Measurements from ENCODE around the gene SUMO2.
"Not testable (repeated sequence)": the region's sequence is repeated elsewhere in the genome, so short reads cannot be mapped to it uniquely, and the experiment has no call there.

The SUMO2 gene

GRCh38 chr17:75144816-75145512 lies 37.8 kb downstream of the SUMO2 start:
- no peak for DNase-seq (ENCODE audit: low spot score)

- no peak for DNase-seq (ENCODE audit: low spot score)
Observed at GRCh38 chr17:75142236-75142971, 40.4 kb downstream of the SUMO2 start.

DNA sequence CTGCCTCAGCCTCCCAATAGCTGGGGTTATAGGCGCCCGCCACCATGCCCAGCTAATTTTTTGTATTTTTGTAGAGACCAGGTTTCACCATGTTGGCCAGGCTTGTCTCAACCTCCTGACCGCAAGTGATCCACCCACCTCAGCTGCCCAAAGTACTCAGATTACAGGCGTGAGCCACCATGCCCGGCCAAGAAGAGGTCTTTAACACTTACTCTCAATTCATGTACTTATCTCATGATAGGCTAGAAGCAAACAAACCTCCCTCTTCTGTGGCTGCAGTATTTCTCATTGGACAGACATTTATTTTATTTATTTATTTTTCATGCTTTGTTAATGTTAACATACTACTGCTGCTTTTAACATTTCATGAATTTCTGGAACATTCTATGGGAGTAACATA lies 44.2 kb downstream of the SUMO2 start:
- no peak for DNase-seq (ENCODE audit: low spot score)

DNA sequence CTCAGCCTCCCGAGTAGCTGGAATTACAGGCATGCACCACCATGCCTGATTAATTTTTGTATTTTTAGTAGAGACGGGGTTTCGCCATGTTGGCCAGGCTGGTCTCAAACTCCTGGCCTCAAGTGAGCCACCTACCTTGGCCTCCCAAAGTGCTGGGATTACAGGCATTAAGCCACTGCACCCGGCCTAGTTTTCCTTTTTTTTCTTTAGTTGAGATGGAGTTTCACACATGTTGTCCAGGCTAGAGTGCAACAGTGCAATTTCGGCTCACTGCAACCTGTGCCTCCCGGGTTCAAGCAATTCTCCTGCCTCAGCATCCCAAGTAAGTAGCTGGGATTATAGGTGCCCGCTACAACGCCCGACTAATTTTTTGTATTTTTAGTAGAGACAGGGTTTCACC lies 45.0 kb downstream of the SUMO2 start:
- not testable (repeated sequence) for DNase-seq (ENCODE audit: low spot score)

DNA sequence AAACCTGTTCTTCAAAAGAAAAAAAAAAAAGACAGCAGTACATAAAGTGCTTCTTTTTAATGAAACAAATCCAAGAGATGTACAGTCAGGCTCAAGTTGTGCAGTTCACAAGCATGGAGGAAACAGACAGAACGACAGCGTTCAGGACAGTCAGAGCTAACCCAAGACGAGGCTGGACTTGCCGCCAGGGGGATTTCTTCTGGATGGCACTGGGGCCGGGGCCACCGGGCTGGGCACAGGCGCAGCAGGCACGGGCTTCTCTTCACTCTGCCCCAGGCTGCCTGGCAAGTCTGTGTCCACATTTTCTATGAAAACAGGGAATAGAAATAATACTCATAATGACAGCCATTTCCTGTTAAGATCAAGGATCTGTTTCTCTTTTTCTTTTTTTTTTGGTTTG lies 46.8 kb downstream of the SUMO2 start:
- DNase-seq (ENCODE audit: low spot score): no peak

DNA sequence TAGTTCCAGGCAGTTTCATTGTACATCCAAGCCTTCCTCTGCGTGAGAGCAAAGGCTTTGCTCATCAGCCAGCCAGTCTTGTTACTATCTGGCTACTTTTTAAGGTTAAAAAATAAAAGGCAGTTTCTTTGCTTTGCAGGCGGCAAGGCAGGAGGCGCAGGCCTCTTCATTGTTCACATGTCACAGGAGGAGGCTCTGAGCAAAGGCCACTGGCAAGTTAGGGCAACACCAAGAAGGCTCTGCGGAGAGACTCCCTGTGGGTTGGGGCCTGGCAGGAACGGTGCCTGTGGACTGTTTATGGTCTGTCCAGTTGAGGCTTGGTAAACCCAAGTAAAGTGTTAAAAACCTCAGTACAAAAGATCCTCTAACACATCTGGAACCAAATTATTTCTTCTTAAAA lies 47.3 kb downstream of the SUMO2 start:
- DNase-seq (ENCODE audit: low spot score): no peak

GRCh38 chr17:75133607-75134347 lies 49.0 kb downstream of the SUMO2 start:
- DNase-seq (ENCODE audit: low spot score): not testable (repeated sequence)

DNA sequence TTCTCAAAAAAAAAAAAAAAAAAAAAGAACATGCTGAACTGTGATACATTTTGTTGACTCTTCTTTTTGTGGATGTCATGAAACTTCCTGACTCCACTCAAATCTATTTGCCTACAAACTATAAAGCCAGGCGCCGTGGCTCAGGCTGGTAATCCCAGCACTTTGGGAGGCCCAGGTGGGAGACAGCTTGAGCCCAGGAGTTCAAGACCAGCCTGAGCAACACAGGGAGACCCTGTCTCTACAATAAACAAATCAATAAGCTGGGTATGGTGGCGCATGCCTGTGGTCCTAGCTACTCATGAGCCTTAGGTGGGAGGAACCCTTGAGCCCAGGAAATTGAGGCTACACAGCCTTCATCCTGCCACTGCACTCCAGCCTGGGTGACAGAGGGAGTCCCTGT lies 49.8 kb downstream of the SUMO2 start:
- no peak for DNase-seq (ENCODE audit: low spot score)

- not testable (repeated sequence) for DNase-seq (ENCODE audit: low spot score)
Observed at GRCh38 chr17:75132018-75133000, 50.5 kb downstream of the SUMO2 start.

- DNase-seq (ENCODE audit: low spot score): peak; percentile 81
Observed at GRCh38 chr17:75131278-75132017, 51.3 kb downstream of the SUMO2 start, which contains the start of gene NT5C. Gene NT5C (minus strand): TSS chr17:75131742. CDS start chr17:75131707, 35 bp downstream.

DNA sequence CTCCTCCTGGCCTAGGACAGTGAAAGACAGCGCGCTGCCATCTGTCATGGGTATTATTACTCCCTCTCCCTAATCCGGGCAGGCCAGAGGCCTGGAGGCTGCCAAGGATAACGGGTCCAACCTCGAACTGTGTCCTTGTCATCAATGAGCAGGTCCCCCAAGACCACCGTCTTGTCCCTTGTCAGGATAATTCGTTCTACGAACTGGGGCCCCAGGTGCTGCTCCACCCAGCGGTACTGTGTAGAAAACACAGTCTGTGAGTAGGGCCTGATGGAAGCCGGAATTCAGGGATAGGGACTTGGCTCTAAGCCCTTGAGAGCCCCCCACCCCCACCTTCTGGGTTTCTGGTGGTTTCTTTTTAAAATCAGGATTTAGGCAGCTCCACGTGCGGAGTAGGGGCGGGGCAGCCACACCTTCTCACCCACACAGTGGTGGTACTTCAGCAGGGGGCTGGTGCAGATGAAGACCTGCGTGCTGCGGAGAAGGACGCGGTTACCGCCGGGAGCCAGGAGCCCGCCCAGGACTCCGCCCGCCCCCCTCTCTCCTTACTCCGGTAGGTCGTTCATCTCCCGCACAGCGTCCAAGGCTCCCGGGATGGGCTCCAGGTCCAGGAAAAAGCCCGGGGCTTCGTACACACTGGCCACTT lies 52.0 kb downstream of the SUMO2 start:
- DNase-seq (ENCODE audit: low spot score): peak; percentile 58

GRCh38 chr17:75130059-75130631 lies 52.6 kb downstream of the SUMO2 start:
- no peak for DNase-seq (ENCODE audit: low spot score)

DNA sequence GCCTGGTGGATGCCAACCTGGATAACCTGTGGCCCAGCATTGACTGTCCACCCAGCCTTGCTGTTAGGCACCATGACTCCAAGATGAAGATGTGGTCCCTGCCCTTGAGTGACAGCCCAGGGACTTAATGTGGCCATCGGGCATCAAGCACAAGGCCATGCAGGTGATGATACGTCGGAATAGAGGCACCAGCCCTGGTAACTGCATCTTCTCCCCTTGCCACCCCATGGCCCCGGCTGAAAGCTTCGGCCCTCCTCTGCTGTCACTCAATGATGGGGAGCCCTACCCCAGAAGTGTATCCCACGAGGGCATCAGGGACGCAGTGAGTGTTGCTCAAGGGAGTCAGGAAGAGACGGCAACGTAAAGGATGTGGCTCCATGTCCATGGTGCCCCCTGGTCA lies 53.2 kb downstream of the SUMO2 start:
- DNase-seq (ENCODE audit: low spot score): no peak

- no peak for DNase-seq (ENCODE audit: low spot score)
Observed at GRCh38 chr17:75128694-75129505, 53.9 kb downstream of the SUMO2 start.

DNA sequence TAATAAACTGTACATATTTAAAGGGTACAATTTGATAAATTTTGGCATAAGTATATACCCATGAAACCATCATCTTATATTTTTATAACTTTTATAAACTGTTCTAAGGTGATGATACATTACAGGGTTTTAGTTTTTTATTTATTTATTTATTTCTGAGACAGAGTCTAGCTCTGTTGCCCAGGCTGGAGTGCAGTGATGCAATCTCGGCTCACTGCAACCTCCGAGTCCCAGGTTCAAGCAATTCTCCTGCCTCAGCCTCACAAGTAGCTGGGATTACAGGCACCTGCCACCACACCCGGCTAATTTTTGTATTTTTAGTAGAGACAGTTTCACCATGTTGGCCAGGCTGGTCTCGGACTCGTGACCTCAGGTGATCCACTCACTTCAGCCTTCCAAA lies 54.8 kb downstream of the SUMO2 start:
- not testable (repeated sequence) for DNase-seq (ENCODE audit: low spot score)

- no peak for DNase-seq (ENCODE audit: low spot score)
Observed at GRCh38 chr17:75126954-75127353, 55.8 kb downstream of the SUMO2 start.

DNA sequence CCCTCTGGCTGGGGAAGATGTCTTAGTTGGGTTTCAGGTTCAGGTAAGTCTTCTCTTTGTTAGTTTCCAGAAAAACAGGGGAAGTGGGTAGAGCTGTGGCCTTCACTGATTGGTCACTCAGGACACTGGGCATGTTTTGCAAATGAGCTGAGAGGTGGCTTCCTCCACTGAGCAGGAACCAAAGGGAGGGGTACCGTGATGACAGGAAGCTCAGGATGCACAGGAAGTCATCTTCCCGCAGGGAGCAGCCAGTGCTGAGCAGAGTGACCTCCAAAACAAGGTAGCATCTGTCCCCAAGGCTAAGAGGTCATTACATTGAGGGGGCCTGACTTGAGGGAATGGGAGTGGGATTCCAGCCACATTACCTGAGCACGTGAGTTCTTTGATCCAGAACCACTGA lies 56.8 kb downstream of the SUMO2 start:
- DNase-seq (ENCODE audit: low spot score): no peak

- no peak for DNase-seq (ENCODE audit: low spot score)
Observed at GRCh38 chr17:75124819-75125162, 58.0 kb downstream of the SUMO2 start.
